Measurements from ENCODE around the gene ZBTB8OS.

The ZBTB8OS gene

DNA sequence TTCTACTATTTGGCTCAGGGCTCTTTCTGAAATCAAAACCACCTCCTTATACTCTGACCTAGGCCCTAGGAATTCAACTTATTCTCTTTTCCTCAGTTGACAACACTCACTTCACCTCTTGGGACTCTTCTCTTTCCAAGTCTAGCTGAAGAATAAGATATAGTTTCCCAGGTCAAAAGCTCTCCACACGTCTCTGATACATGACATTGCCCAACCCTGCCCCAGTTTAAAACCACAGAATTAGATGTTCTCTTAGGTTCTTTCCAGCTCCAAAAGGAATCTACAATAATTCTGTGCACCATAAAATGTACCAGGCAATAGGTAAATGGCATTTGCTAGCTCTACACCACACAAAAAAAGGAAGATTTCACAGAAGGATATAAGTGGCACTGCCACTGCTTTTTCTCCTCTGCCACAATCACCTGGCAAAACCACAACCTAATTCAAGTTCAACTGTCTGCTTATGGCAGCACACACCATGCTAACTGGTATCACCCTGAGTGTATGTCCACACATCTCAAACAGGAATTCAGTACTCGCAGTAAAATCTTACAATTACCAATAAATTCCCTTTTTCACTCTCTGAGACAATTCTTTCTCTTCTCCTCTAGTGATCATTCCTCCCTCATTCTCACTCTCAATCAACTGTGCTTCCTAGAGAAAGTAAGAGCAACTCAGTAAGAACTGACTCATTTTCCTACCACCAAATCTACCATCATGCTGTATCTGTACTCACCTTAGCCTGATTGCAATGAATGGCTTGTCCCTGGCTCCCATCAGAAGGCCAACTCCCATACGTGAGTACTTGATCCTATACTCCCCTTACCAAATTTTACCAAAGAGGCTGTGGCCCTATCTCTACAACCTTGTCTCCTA, 27.3 kb downstream of the ZBTB8OS start:
- no peaks in the 10 kb centered on the region for H3K79me2 ChIP-seq (ENCODE audit: control insufficient read depth, insufficient read depth, low read length)
- H2BK120ac ChIP-seq (ENCODE audit: low read depth, low read length): no peak overlapping the region
- H2AK5ac ChIP-seq (ENCODE audit: low read length): no peak overlapping the region
- H3K23ac ChIP-seq (ENCODE audit: low read length): no peak overlapping the region
- H4K8ac ChIP-seq (ENCODE audit: low read depth, low read length): no peak overlapping the region
- H4K5ac ChIP-seq (ENCODE audit: low read length): no peak overlapping the region
- H3K4me1 ChIP-seq (ENCODE audit: control insufficient read depth, low read depth, low read length): no peaks in the 10 kb centered on the region
- no peak overlapping the region for H3K9ac ChIP-seq (ENCODE audit: low read length)
- no peak overlapping the region for H3K4me2 ChIP-seq (ENCODE audit: low read length)
- no peak overlapping the region for H2BK5ac ChIP-seq (ENCODE audit: low read length)
- H3K36me3 ChIP-seq (ENCODE audit: control insufficient read depth, insufficient read depth, low read length): no peaks in the 10 kb centered on the region
- no peak overlapping the region for H3K18ac ChIP-seq (ENCODE audit: low read length)
- H3K27me3 ChIP-seq (ENCODE audit: insufficient read depth, low read length, poor library complexity): no peaks in the 10 kb centered on the region
- H2BK15ac ChIP-seq (replicated peaks; ENCODE audit: low read depth): no peak overlapping the region
- no CpG with 5 or more reads among the region's 3 CpGs for WGBS (ENCODE audit: extremely low coverage, insufficient coverage, low lambda C conversion rate)
- no peak overlapping the region for H3K4me3 ChIP-seq (ENCODE audit: low read length)
- H3K56ac ChIP-seq (ENCODE audit: low read length): no peak overlapping the region
- H3K4ac ChIP-seq (ENCODE audit: low read depth, low read length): no peak overlapping the region
- no peak overlapping the region for H3K27ac ChIP-seq (ENCODE audit: low read depth, low read length)
- no peak for DNase-seq
- H3K79me1 ChIP-seq (ENCODE audit: low read length): peaks cover 2% of the 10 kb centered on the region

DNA sequence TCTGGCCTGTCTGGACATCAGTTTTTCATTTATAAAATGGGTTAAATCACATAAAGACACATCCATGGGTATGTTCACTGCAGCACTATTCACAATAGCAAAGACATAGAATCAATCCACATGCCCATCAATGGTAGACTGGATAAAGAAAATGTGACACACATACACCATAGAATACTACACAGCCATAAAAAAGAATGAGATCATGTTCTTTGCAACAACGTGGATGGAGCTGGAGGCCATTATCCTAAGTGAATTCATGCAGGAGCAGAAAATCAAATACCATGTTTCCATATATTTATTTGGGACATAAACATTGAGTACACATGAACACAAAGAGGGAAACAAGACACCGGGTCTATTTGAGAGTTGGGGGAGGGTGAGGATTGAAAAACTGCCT, 28.1 kb downstream of the ZBTB8OS start:
- no peaks in the 10 kb centered on the region for H3K36me3 ChIP-seq (ENCODE audit: control insufficient read depth, insufficient read depth, low read length)
- H3K18ac ChIP-seq (ENCODE audit: low read length): no peak overlapping the region
- no CpG with 5 or more reads among the region's 2 CpGs for WGBS (ENCODE audit: extremely low coverage, insufficient coverage, low lambda C conversion rate)

GRCh38 chr1:32619701-32620485, 30.5 kb downstream of the ZBTB8OS start:
- WGBS (ENCODE audit: extremely low coverage, insufficient coverage, low lambda C conversion rate): no CpG with 5 or more reads among the region's 5 CpGs

More for the DNA sequence above, 28.1 kb downstream of the ZBTB8OS start:
- Histone ChIP-seq H3K9ac (ENCODE audit: low read length) (no peak overlapping the region), H4K8ac (ENCODE audit: low read depth, low read length) (no peak overlapping the region), H3K4me2 (ENCODE audit: low read length) (no peak overlapping the region), H2AK5ac (ENCODE audit: low read length) (no peak overlapping the region), H2BK15ac (replicated peaks; ENCODE audit: low read depth) (no peak overlapping the region), H3K4ac (ENCODE audit: low read depth, low read length) (no peak overlapping the region), H3K27me3 (ENCODE audit: insufficient read depth, low read length, poor library complexity) (no peaks in the 10 kb centered on the region), H3K23ac (ENCODE audit: low read length) (no peak overlapping the region), H2BK120ac (ENCODE audit: low read depth, low read length) (no peak overlapping the region), H3K79me1 (ENCODE audit: low read length) (peaks cover 2% of the 10 kb centered on the region), H3K4me3 (ENCODE audit: low read length) (no peak overlapping the region), H4K5ac (ENCODE audit: low read length) (no peak overlapping the region), H3K4me1 (ENCODE audit: control insufficient read depth, low read depth, low read length) (no peaks in the 10 kb centered on the region), H3K79me2 (ENCODE audit: control insufficient read depth, insufficient read depth, low read length) (no peaks in the 10 kb centered on the region), H2BK5ac (ENCODE audit: low read length) (no peak overlapping the region), H3K56ac (ENCODE audit: low read length) (no peak overlapping the region), H3K27ac (ENCODE audit: low read depth, low read length) (no peak overlapping the region)
- DNase-seq: no peak

GRCh38 chr1:32618673-32619221, 31.6 kb downstream of the ZBTB8OS start:
- no peak overlapping the region for H3K56ac ChIP-seq (ENCODE audit: low read length)
- H3K9ac ChIP-seq (ENCODE audit: low read length): no peak overlapping the region
- H3K27me3 ChIP-seq (ENCODE audit: insufficient read depth, low read length, poor library complexity): no peaks in the 10 kb centered on the region
- peak; percentile 43 for DNase-seq
- no peak overlapping the region for H2BK15ac ChIP-seq (replicated peaks; ENCODE audit: low read depth)
- H3K4me1 ChIP-seq (ENCODE audit: control insufficient read depth, low read depth, low read length): no peaks in the 10 kb centered on the region
- no peak overlapping the region for H3K4ac ChIP-seq (ENCODE audit: low read depth, low read length)
- peaks cover 2% of the 10 kb centered on the region for H3K79me1 ChIP-seq (ENCODE audit: low read length)
- H3K4me2 ChIP-seq (ENCODE audit: low read length): no peak overlapping the region
- no peak overlapping the region for H2BK120ac ChIP-seq (ENCODE audit: low read depth, low read length)
- H2BK5ac ChIP-seq (ENCODE audit: low read length): no peak overlapping the region
- no peak overlapping the region for H3K23ac ChIP-seq (ENCODE audit: low read length)
- no peak overlapping the region for H4K5ac ChIP-seq (ENCODE audit: low read length)
- no peak overlapping the region for H4K8ac ChIP-seq (ENCODE audit: low read depth, low read length)
- no peak overlapping the region for H3K18ac ChIP-seq (ENCODE audit: low read length)
- H3K36me3 ChIP-seq (ENCODE audit: control insufficient read depth, insufficient read depth, low read length): no peaks in the 10 kb centered on the region
- H3K27ac ChIP-seq (ENCODE audit: low read depth, low read length): no peak overlapping the region
- no peaks in the 10 kb centered on the region for H3K79me2 ChIP-seq (ENCODE audit: control insufficient read depth, insufficient read depth, low read length)
- H2AK5ac ChIP-seq (ENCODE audit: low read length): no peak overlapping the region
- no CpG with 5 or more reads among the region's 5 CpGs for WGBS (ENCODE audit: extremely low coverage, insufficient coverage, low lambda C conversion rate)
- H3K4me3 ChIP-seq (ENCODE audit: low read length): no peak overlapping the region

More at GRCh38 chr1:32619701-32620485, 30.5 kb downstream of the ZBTB8OS start:
- Histone ChIP-seq H3K27ac (ENCODE audit: low read depth, low read length) (no peak overlapping the region), H3K4me2 (ENCODE audit: low read length) (no peak overlapping the region), H3K27me3 (ENCODE audit: insufficient read depth, low read length, poor library complexity) (no peaks in the 10 kb centered on the region), H4K8ac (ENCODE audit: low read depth, low read length) (no peak overlapping the region), H3K4me3 (ENCODE audit: low read length) (no peak overlapping the region), H4K5ac (ENCODE audit: low read length) (no peak overlapping the region), H3K56ac (ENCODE audit: low read length) (no peak overlapping the region), H3K79me2 (ENCODE audit: control insufficient read depth, insufficient read depth, low read length) (no peaks in the 10 kb centered on the region), H2BK5ac (ENCODE audit: low read length) (no peak overlapping the region), H3K4me1 (ENCODE audit: control insufficient read depth, low read depth, low read length) (no peaks in the 10 kb centered on the region), H3K9ac (ENCODE audit: low read length) (no peak overlapping the region), H3K36me3 (ENCODE audit: control insufficient read depth, insufficient read depth, low read length) (no peaks in the 10 kb centered on the region), H3K18ac (ENCODE audit: low read length) (no peak overlapping the region), H3K23ac (ENCODE audit: low read length) (no peak overlapping the region), H2BK120ac (ENCODE audit: low read depth, low read length) (no peak overlapping the region), H3K79me1 (ENCODE audit: low read length) (peaks cover 2% of the 10 kb centered on the region), H3K4ac (ENCODE audit: low read depth, low read length) (no peak overlapping the region), H2BK15ac (replicated peaks; ENCODE audit: low read depth) (no peak overlapping the region), H2AK5ac (ENCODE audit: low read length) (no peak overlapping the region)
- DNase-seq: no peak

DNA sequence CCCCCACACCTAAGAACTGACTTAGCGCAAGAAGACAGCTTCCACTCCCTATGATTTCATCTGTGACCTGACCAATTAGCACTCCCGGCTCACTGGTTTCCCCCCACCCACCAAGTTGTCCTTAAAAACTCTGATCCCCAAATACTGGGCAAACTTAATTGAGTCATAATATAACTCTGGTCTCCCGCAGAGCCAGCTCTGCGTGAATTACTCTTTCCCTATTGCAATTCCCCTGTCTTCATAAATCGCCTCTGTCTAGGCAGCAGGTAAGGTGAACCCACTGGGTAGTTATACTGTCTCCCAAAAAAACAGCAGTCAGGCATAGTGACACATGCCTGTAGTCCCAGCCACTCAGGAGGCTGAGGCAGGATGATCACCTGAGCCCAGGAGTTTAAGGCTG, 36.9 kb downstream of the ZBTB8OS start:
- Histone ChIP-seq H3K9ac (ENCODE audit: low read length) (no peak overlapping the region), H3K36me3 (ENCODE audit: control insufficient read depth, insufficient read depth, low read length) (no peaks in the 10 kb centered on the region), H3K4me2 (ENCODE audit: low read length) (no peak overlapping the region), H2BK5ac (ENCODE audit: low read length) (no peak overlapping the region), H2BK15ac (replicated peaks; ENCODE audit: low read depth) (no peak overlapping the region), H3K79me2 (ENCODE audit: control insufficient read depth, insufficient read depth, low read length) (no peaks in the 10 kb centered on the region), H3K27me3 (ENCODE audit: insufficient read depth, low read length, poor library complexity) (no peaks in the 10 kb centered on the region), H3K4me3 (ENCODE audit: low read length) (no peak overlapping the region), H4K8ac (ENCODE audit: low read depth, low read length) (no peak overlapping the region), H2BK120ac (ENCODE audit: low read depth, low read length) (no peak overlapping the region), H3K23ac (ENCODE audit: low read length) (no peak overlapping the region), H2AK5ac (ENCODE audit: low read length) (no peak overlapping the region), H3K56ac (ENCODE audit: low read length) (no peak overlapping the region), H3K18ac (ENCODE audit: low read length) (no peak overlapping the region), H3K27ac (ENCODE audit: low read depth, low read length) (no peak overlapping the region), H4K5ac (ENCODE audit: low read length) (no peak overlapping the region), H3K4me1 (ENCODE audit: control insufficient read depth, low read depth, low read length) (peaks cover 2% of the 10 kb centered on the region), H3K79me1 (ENCODE audit: low read length) (no peaks in the 10 kb centered on the region), H3K4ac (ENCODE audit: low read depth, low read length) (no peak overlapping the region)
- WGBS (ENCODE audit: extremely low coverage, insufficient coverage, low lambda C conversion rate): no CpG with 5 or more reads among the region's 5 CpGs
- no peak for DNase-seq
